Measurements from ENCODE around the gene PPEF2. TPM values are rescaled to one million over a fixed set of nuclear protein-coding genes. Genes with fewer than 3 reads are reported as not detected.

PPEF2 gene
- total and polyA plus RNA-seq, 2 experiments from 2014 or later = not detected

DNA sequence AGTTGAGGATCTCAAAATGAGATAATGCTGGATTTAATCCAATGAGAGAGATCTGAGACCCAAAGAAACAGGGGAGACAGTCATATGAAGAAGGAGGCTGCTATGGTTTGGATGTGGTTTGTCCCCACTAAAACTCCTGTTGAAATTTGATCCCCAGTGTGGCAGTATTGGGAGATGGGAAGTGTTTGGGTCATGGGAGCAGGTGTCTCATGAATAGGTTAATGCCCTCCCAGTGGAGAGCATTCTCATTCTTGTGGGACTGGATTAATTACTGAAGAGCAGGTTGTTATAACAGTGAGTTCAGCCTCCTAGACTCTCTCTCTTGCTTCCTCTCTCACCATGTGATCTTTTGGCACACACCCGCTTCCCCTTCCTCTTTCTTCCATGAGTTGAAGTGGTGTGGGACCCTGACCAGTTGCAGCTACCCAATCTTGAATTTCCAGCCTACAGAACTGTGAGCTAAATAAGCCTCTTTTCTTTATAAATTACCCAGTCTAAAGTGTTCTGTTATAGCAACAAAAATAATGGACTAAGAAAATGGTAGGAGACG, 70.3 kb downstream of the PPEF2 start:
- Histone ChIP-seq H4K20me1 (ENCODE audit: insufficient read depth) (no peaks in the 10 kb centered on the region), H3K36me3 (ENCODE audit: low read depth) (no peaks in the 10 kb centered on the region), H2AFZ (no peak overlapping the region), H3F3A (ENCODE audit: insufficient read depth) (no peaks in the 10 kb centered on the region), H3K27ac (no peak overlapping the region), H3K4me1 (ENCODE audit: insufficient read depth) (no peaks in the 10 kb centered on the region; the same call in 1 of the 2 replicates), H3K9me2 (ENCODE audit: insufficient read depth) (no peaks in the 10 kb centered on the region), H3K4me2 (ENCODE audit: unreplicated experiment) (no peak overlapping the region), H3K4me3 (no peak overlapping the region), H3K9ac (no peak overlapping the region), H3K27me3 (replicated peaks; ENCODE audit: insufficient read depth) (no peaks in the 10 kb centered on the region), H3K9me3 (ENCODE audit: low read depth) (no peaks in the 10 kb centered on the region), H3K79me2 (ENCODE audit: insufficient read depth) (no peaks in the 10 kb centered on the region)
- in situ Hi-C loops (cut with MboI) = no loop called here
- no peak for TF ChIP-seq EZH2phosphoT487 (IDR thresholded peaks at IDR 0.05; ENCODE audit: insufficient read depth, low read depth)
- no peak for TF ChIP-seq EZH2 (IDR thresholded peaks at IDR 0.05; ENCODE audit: insufficient read depth, poor library complexity, severe bottlenecking)
- WGBS, 2 experiments (ENCODE audit: low coverage in 1 of 2, low lambda C conversion rate in 2 of 2, missing lambda C conversion rate in 2 of 2) = 65 to 76% methylated on average over 2 of the region's 2 CpGs
- DNase-seq = no peak

- Histone ChIP-seq H3K4me2 (ENCODE audit: unreplicated experiment) (no peak overlapping the region), H3K9ac (no peak overlapping the region), H3F3A (ENCODE audit: insufficient read depth) (no peaks in the 10 kb centered on the region), H3K9me2 (ENCODE audit: insufficient read depth) (no peaks in the 10 kb centered on the region), H3K27me3 (replicated peaks; ENCODE audit: insufficient read depth) (no peaks in the 10 kb centered on the region), H4K20me1 (ENCODE audit: insufficient read depth) (no peaks in the 10 kb centered on the region), H3K4me1 (ENCODE audit: insufficient read depth) (no peaks in the 10 kb centered on the region; the same call in 1 of the 2 replicates), H3K36me3 (ENCODE audit: low read depth) (no peaks in the 10 kb centered on the region), H3K27ac (no peak overlapping the region), H2AFZ (no peak overlapping the region), H3K9me3 (ENCODE audit: low read depth) (no peaks in the 10 kb centered on the region), H3K79me2 (ENCODE audit: insufficient read depth) (no peaks in the 10 kb centered on the region), H3K4me3 (no peak overlapping the region)
- no peak for DNase-seq
- no peak for TF ChIP-seq EZH2 (IDR thresholded peaks at IDR 0.05; ENCODE audit: insufficient read depth, poor library complexity, severe bottlenecking)
- TF ChIP-seq EZH2phosphoT487 (IDR thresholded peaks at IDR 0.05; ENCODE audit: insufficient read depth, low read depth) = no peak
- 25 to 29% methylated on average over 1 of the region's 1 CpG for whole genome bisulfite sequencing, 2 experiments (ENCODE audit: low coverage in 1 of 2, low lambda C conversion rate in 2 of 2, missing lambda C conversion rate in 2 of 2)
- in situ Hi-C loops (cut with MboI) = no loop called here
Measured at GRCh38 chr4:75830906-75831305, 71.3 kb downstream of the PPEF2 start.

DNA sequence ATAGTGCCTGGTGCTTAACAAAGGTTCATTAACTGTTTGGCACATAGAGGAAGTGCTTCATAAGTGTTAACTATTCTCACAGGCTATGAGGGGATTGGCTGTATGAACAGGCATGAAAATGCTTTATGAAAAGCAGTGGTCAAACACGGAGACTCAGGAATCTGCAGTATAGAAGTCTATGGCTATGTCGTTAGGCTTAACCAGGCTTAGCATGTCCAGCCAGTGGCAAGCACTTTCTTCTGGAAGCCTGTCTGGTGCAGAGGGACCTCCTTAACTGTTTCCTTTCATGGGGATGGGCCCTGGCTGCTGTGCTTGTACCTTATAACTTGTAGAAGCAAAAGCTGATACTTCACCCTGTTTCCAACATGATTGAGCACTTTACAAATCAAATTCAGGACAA, 78.4 kb downstream of the PPEF2 start:
- no peak for TF ChIP-seq EZH2 (IDR thresholded peaks at IDR 0.05; ENCODE audit: insufficient read depth, poor library complexity, severe bottlenecking)
- no peak for TF ChIP-seq EZH2phosphoT487 (IDR thresholded peaks at IDR 0.05; ENCODE audit: insufficient read depth, low read depth)
- WGBS, 2 experiments (ENCODE audit: low coverage in 1 of 2, low lambda C conversion rate in 2 of 2, missing lambda C conversion rate in 2 of 2) = 29 to 43% methylated on average over 2 of the region's 2 CpGs
- Histone ChIP-seq H2AFZ (no peak overlapping the region), H3K27ac (no peak overlapping the region), H3F3A (ENCODE audit: insufficient read depth) (peaks cover 7% of the 10 kb centered on the region), H3K36me3 (ENCODE audit: low read depth) (no peaks in the 10 kb centered on the region), H3K4me1 (ENCODE audit: insufficient read depth) (no peaks in the 10 kb centered on the region), H3K9ac (no peak overlapping the region), H3K79me2 (ENCODE audit: insufficient read depth) (no peaks in the 10 kb centered on the region), H3K9me3 (ENCODE audit: low read depth) (no peaks in the 10 kb centered on the region), H3K27me3 (replicated peaks; ENCODE audit: insufficient read depth) (no peaks in the 10 kb centered on the region), H3K4me3 (no peak overlapping the region), H4K20me1 (ENCODE audit: insufficient read depth) (no peaks in the 10 kb centered on the region), H3K4me2 (ENCODE audit: unreplicated experiment) (no peak overlapping the region), H3K9me2 (ENCODE audit: insufficient read depth) (no peaks in the 10 kb centered on the region)
- DNase-seq = no peak
- in situ Hi-C loops (cut with MboI) = no loop called here

DNA sequence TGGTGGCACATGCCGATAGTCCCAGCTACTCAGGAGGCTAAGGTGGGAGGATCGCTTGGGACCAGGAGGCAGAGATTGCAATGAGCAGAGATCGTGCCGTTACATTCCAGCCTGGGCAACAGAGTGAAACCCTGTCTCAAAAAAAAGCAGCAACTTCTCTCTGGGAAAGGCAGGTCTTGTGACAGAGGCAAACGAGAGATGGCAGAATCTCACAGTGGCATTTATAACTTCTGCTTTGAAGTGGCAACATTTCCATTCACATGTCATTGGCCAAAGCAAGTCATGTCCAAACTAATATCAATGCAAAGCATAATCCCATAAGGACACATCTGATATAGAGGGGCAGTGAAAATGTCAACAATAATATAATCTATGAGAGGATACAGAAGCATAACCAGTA, 79.8 kb downstream of the PPEF2 start:
- Histone ChIP-seq H3F3A (ENCODE audit: insufficient read depth) (peaks cover 12% of the 10 kb centered on the region), H3K9me3 (ENCODE audit: low read depth) (no peaks in the 10 kb centered on the region), H3K27ac (no peak overlapping the region), H3K4me1 (ENCODE audit: insufficient read depth) (no peaks in the 10 kb centered on the region), H3K9me2 (ENCODE audit: insufficient read depth) (no peaks in the 10 kb centered on the region), H3K79me2 (ENCODE audit: insufficient read depth) (no peaks in the 10 kb centered on the region), H2AFZ (no peak overlapping the region), H4K20me1 (ENCODE audit: insufficient read depth) (no peaks in the 10 kb centered on the region), H3K27me3 (replicated peaks; ENCODE audit: insufficient read depth) (no peaks in the 10 kb centered on the region), H3K4me2 (ENCODE audit: unreplicated experiment) (no peak overlapping the region), H3K9ac (no peak overlapping the region), H3K4me3 (no peak overlapping the region), H3K36me3 (ENCODE audit: low read depth) (no peaks in the 10 kb centered on the region)
- DNase-seq = no peak
- TF ChIP-seq EZH2 (IDR thresholded peaks at IDR 0.05; ENCODE audit: insufficient read depth, poor library complexity, severe bottlenecking) (no peak), EZH2phosphoT487 (IDR thresholded peaks at IDR 0.05; ENCODE audit: insufficient read depth, low read depth) (no peak)
- in situ Hi-C loops (cut with MboI) = no loop called here
- WGBS, 2 experiments (ENCODE audit: low coverage in 1 of 2, low lambda C conversion rate in 2 of 2, missing lambda C conversion rate in 2 of 2) = 76 to 85% methylated on average over 5 of the region's 5 CpGs

DNA sequence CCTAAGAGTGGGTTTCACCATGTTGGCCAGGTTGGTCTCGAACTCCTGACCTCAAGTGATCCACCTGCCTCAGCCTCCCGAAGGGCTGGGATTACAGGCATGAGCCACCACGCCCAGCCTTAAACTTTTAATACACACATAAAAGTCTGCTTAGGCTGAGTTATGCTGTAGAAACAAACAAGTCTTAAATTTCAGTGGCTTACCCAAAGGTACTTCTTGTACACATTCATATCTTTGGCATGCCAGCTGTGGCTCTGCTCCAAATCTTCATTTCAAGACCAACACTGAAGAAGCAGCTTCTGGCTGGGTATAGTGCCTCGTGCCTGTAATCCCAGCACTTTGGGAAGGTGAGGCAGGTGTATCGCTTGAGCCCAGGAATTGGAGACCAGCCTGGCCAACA, 80.3 kb downstream of the PPEF2 start:
- peaks cover 14% of the 10 kb centered on the region for H3F3A ChIP-seq (ENCODE audit: insufficient read depth)
- H3K36me3 ChIP-seq (ENCODE audit: low read depth) = no peaks in the 10 kb centered on the region
- TF ChIP-seq EZH2phosphoT487 (IDR thresholded peaks at IDR 0.05; ENCODE audit: insufficient read depth, low read depth) (no peak), EZH2 (IDR thresholded peaks at IDR 0.05; ENCODE audit: insufficient read depth, poor library complexity, severe bottlenecking) (no peak)
- peak; percentile 23 for DNase-seq
- H3K4me1 ChIP-seq (ENCODE audit: insufficient read depth) = no peaks in the 10 kb centered on the region
- no peaks in the 10 kb centered on the region for H3K27me3 ChIP-seq (replicated peaks; ENCODE audit: insufficient read depth)
- H3K27ac ChIP-seq = no peak overlapping the region
- in situ Hi-C loops (cut with MboI) = no loop called here
- H3K9ac ChIP-seq = no peak overlapping the region
- no peaks in the 10 kb centered on the region for H3K9me3 ChIP-seq (ENCODE audit: low read depth)
- WGBS, 2 experiments (ENCODE audit: low coverage in 1 of 2, low lambda C conversion rate in 2 of 2, missing lambda C conversion rate in 2 of 2) = 75 to 77% methylated on average over 5 of the region's 5 CpGs
- H3K79me2 ChIP-seq (ENCODE audit: insufficient read depth) = no peaks in the 10 kb centered on the region
- no peaks in the 10 kb centered on the region for H4K20me1 ChIP-seq (ENCODE audit: insufficient read depth)
- H3K4me3 ChIP-seq = no peak overlapping the region
- H2AFZ ChIP-seq = no peak overlapping the region
- no peaks in the 10 kb centered on the region for H3K9me2 ChIP-seq (ENCODE audit: insufficient read depth)
- no peak overlapping the region for H3K4me2 ChIP-seq (ENCODE audit: unreplicated experiment)
